ENCODE data around the gene CETN3. TPM values are rescaled to one million over a fixed set of nuclear protein-coding genes. Genes with fewer than 3 reads are reported as not detected.

Gene CETN3
- polyA plus RNA-seq, 3 donors, result 0.59 to 9.0 (median 7.7) TPM

GRCh38 chr5:90440644-90441043 is 31.1 kb upstream of the CETN3 start:
- H3K79me2 ChIP-seq (ENCODE audit: insufficient read depth, low read length), result no peaks in the 10 kb centered on the region
- H3K36me3 ChIP-seq (replicated peaks in 1 of 2; ENCODE audit: control insufficient read depth in 1 of 2, insufficient read depth in 2 of 2, low read length in 2 of 2), result no peaks in the 10 kb centered on the region
- H3K4me3 ChIP-seq (replicated peaks in 1 of 3; ENCODE audit: low read depth in 2 of 3, low read length in 3 of 3), result no peak overlapping the region
- H3K9ac ChIP-seq (ENCODE audit: insufficient read depth, low read length, poor library complexity, severe bottlenecking), result no peak overlapping the region
- intact Hi-C loops (cut with micrococcal nuclease), result no loop called here
- DNase-seq, result no peak
- WGBS (ENCODE audit: insufficient coverage), result no CpG with 5 or more reads among the region's 2 CpGs
- H3K27me3 ChIP-seq (ENCODE audit: control insufficient read depth in 2 of 2, insufficient read depth in 2 of 2, low read length in 2 of 2), result no peaks in the 10 kb centered on the region
- H3K27ac Mint-ChIP-seq, result no peak overlapping the region
- TF ChIP-seq, protein P1, sequence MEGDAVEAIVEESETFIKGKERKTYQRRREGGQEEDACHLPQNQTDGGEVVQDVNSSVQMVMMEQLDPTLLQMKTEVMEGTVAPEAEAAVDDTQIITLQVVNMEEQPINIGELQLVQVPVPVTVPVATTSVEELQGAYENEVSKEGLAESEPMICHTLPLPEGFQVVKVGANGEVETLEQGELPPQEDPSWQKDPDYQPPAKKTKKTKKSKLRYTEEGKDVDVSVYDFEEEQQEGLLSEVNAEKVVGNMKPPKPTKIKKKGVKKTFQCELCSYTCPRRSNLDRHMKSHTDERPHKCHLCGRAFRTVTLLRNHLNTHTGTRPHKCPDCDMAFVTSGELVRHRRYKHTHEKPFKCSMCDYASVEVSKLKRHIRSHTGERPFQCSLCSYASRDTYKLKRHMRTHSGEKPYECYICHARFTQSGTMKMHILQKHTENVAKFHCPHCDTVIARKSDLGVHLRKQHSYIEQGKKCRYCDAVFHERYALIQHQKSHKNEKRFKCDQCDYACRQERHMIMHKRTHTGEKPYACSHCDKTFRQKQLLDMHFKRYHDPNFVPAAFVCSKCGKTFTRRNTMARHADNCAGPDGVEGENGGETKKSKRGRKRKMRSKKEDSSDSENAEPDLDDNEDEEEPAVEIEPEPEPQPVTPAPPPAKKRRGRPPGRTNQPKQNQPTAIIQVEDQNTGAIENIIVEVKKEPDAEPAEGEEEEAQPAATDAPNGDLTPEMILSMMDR (IDR thresholded peaks at IDR 0.05), result no peak
- H3K9me3 Mint-ChIP-seq, result peaks cover 0 to 2% (median 0%) of the 10 kb centered on the region in 7 donors
- H3K27ac ChIP-seq (ENCODE audit: low read depth in 1 of 2, low read length in 2 of 2), result no peak overlapping the region
- no peaks in the 10 kb centered on the region for H3K27me3 Mint-ChIP-seq (ENCODE audit: low read depth in 3 of 3)
- H3K4me1 ChIP-seq (ENCODE audit: control insufficient read depth in 1 of 2, insufficient read depth in 2 of 2, low read length in 2 of 2), result no peaks in the 10 kb centered on the region
- H3K36me3 Mint-ChIP-seq, result no peaks in the 10 kb centered on the region
- H3K4me2 ChIP-seq (replicated peaks; ENCODE audit: extremely low read depth, low read length, poor library complexity, severe bottlenecking), result no peak overlapping the region
- peak overlapping the region; percentile 80 for H2AFZ ChIP-seq (ENCODE audit: insufficient read depth, low read depth, low read length, poor library complexity, severe bottlenecking)
- H3K4me1 Mint-ChIP-seq, result peaks cover 9% of the 10 kb centered on the region
- no peaks in the 10 kb centered on the region for H4K20me1 ChIP-seq (ENCODE audit: insufficient read depth, low read length)
- no peaks in the 10 kb centered on the region for H3K9me3 ChIP-seq (replicated peaks in 1 of 2; ENCODE audit: control insufficient read depth in 1 of 2, insufficient read depth in 1 of 2, low read length in 2 of 2)
- no peak overlapping the region for H3K4me3 Mint-ChIP-seq

DNA sequence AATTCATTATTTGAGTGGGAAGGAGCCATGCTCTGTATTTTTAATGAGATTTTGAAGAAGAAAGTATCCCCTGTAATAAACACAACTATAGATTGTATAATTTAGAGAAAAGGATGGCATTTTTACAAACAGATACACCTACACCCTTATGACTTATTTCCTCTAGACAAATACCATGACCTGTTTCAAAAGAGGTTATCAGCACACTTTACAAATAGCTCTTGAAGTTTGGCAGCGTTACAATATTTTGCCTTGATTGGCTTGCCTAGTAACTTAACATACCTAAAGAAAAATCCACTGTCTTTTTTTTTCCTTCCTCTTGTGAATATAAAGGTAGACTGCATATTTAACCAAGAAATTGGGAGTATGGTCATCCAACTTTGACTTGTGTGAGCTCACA is 28.5 kb upstream of the CETN3 start:
- TF ChIP-seq, protein P1 (IDR thresholded peaks at IDR 0.05), result no peak
- Mint-ChIP-seq H3K4me3 (no peak overlapping the region), H3K4me1 (peaks cover 9% of the 10 kb centered on the region), H3K27me3 (ENCODE audit: low read depth in 3 of 3) (no peaks in the 10 kb centered on the region), H3K9me3 (no peaks in the 10 kb centered on the region), H3K27ac (no peak overlapping the region), H3K36me3 (no peaks in the 10 kb centered on the region)
- H3K4me1 ChIP-seq (ENCODE audit: control insufficient read depth in 1 of 2, insufficient read depth in 2 of 2, low read length in 2 of 2), result no peaks in the 10 kb centered on the region
- H3K4me3 ChIP-seq (replicated peaks in 1 of 3; ENCODE audit: low read depth in 2 of 3, low read length in 3 of 3), result no peak overlapping the region
- no peaks in the 10 kb centered on the region for H3K36me3 ChIP-seq (replicated peaks in 1 of 2; ENCODE audit: control insufficient read depth in 1 of 2, insufficient read depth in 2 of 2, low read length in 2 of 2)
- no peaks in the 10 kb centered on the region for H4K20me1 ChIP-seq (ENCODE audit: insufficient read depth, low read length)
- no CpG with 5 or more reads among the region's 1 CpG for WGBS (ENCODE audit: insufficient coverage)
- H2AFZ ChIP-seq (ENCODE audit: insufficient read depth, low read depth, low read length, poor library complexity, severe bottlenecking), result no peak overlapping the region
- DNase-seq, result no peak
- no peak overlapping the region for H3K4me2 ChIP-seq (replicated peaks; ENCODE audit: extremely low read depth, low read length, poor library complexity, severe bottlenecking)
- H3K27ac ChIP-seq (ENCODE audit: low read depth in 1 of 2, low read length in 2 of 2), result no peak overlapping the region
- no peaks in the 10 kb centered on the region for H3K27me3 ChIP-seq (ENCODE audit: control insufficient read depth in 2 of 2, insufficient read depth in 2 of 2, low read length in 2 of 2)
- H3K9ac ChIP-seq (ENCODE audit: insufficient read depth, low read length, poor library complexity, severe bottlenecking), result no peak overlapping the region
- no peaks in the 10 kb centered on the region for H3K9me3 ChIP-seq (replicated peaks in 1 of 2; ENCODE audit: control insufficient read depth in 1 of 2, insufficient read depth in 1 of 2, low read length in 2 of 2)
- H3K79me2 ChIP-seq (ENCODE audit: insufficient read depth, low read length), result no peaks in the 10 kb centered on the region
- intact Hi-C loops (cut with micrococcal nuclease), result no loop called here
